Measurements from ENCODE around the gene FBXO40. TPM values are rescaled to one million over a fixed set of nuclear protein-coding genes. Genes with fewer than 3 reads are reported as not detected.

The FBXO40 gene
- total RNA-seq, 1 donor from 2014 or later, result 0.09 TPM

GRCh38 chr3:121629601-121630000 lies 36.4 kb downstream of the FBXO40 start:
- Histone ChIP-seq H3K27me3 (ENCODE audit: low read depth) (no peaks in the 10 kb centered on the region), H3K36me3 (peaks cover 25% of the 10 kb centered on the region), H3K4me3 (no peak overlapping the region), H3K27ac (no peak overlapping the region), H3K9me3 (no peaks in the 10 kb centered on the region), H3K4me1 (no peaks in the 10 kb centered on the region)
- no peak for TF ChIP-seq CTCF (IDR thresholded peaks at IDR 0.05)
- DNase-seq, result no peak
- no peak for ATAC-seq
- intact Hi-C loops (cut with DNase I), result no loop called here

DNA sequence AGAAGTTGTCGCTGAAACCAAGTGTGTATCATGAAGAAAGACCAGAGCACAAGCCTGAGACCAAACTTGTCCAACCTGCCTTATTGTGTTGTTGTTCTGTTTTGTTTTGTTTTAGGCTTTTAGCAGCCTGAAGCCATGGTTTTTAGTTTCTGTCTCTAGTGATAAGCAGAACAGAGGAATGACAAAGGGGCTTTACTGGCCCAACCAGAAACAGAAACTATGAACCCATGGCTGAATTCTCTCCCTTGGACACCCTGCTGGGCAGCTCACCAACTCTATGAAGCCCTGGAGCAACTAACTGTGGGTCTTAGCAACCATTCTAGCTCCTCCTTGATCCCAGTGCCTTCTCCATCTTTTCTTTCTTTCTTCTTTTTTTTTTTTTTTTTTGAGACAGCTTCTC lies 37.2 kb downstream of the FBXO40 start:
- intact Hi-C loops (cut with DNase I), result no loop called here
- Histone ChIP-seq H3K9me3 (no peaks in the 10 kb centered on the region), H3K4me3 (no peak overlapping the region), H3K27ac (no peak overlapping the region), H3K36me3 (peaks cover 26% of the 10 kb centered on the region), H3K27me3 (ENCODE audit: low read depth) (no peaks in the 10 kb centered on the region), H3K4me1 (no peaks in the 10 kb centered on the region)
- TF ChIP-seq CTCF (IDR thresholded peaks at IDR 0.05), result no peak
- no peak for DNase-seq
- ATAC-seq, result no peak

GRCh38 chr3:121637922-121638321 lies 44.7 kb downstream of the FBXO40 start:
- no peaks in the 10 kb centered on the region for H3K27me3 ChIP-seq (ENCODE audit: low read depth)
- DNase-seq (no peak), ATAC-seq (no peak)
- H3K4me3 ChIP-seq, result no peak overlapping the region
- H3K4me1 ChIP-seq, result no peaks in the 10 kb centered on the region
- no peak overlapping the region for H3K27ac ChIP-seq
- H3K36me3 ChIP-seq, result peaks cover 41% of the 10 kb centered on the region
- intact Hi-C loops (cut with DNase I), result no loop called here
- no peak for TF ChIP-seq CTCF (IDR thresholded peaks at IDR 0.05)
- H3K9me3 ChIP-seq, result no peaks in the 10 kb centered on the region

DNA sequence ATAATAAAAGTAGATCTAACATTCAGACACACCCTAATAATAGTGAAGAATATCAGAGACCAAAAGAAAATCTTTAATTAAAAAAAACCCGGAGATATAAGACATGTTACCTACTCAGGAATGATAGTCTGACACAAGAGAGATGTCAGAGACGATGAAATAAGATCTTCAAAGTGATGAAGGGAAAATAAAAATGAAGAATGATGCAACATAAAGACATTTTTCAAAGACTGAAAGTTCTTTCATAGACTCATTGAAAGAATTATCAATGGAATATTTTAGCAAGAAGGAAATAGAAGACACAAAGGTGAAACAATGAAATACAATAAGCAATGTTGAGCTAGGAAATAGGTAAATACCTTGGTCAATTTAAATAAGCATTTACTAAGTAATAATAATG lies 47.9 kb downstream of the FBXO40 start:
- Histone ChIP-seq H3K36me3 (peaks cover 38% of the 10 kb centered on the region), H3K27me3 (ENCODE audit: low read depth) (no peaks in the 10 kb centered on the region), H3K4me1 (no peaks in the 10 kb centered on the region), H3K9me3 (no peaks in the 10 kb centered on the region), H3K27ac (no peak overlapping the region), H3K4me3 (no peak overlapping the region)
- intact Hi-C loops (cut with DNase I), result no loop called here
- TF ChIP-seq CTCF (IDR thresholded peaks at IDR 0.05), result no peak
- ATAC-seq, result no peak
- no peak for DNase-seq

- Histone ChIP-seq H3K4me1 (no peaks in the 10 kb centered on the region), H3K9me3 (no peaks in the 10 kb centered on the region), H3K4me3 (no peak overlapping the region), H3K27ac (no peak overlapping the region), H3K36me3 (peaks cover 34% of the 10 kb centered on the region), H3K27me3 (ENCODE audit: low read depth) (no peaks in the 10 kb centered on the region)
- ATAC-seq, result no peak
- DNase-seq, result no peak
- intact Hi-C loops (cut with DNase I), result no loop called here
- TF ChIP-seq CTCF (IDR thresholded peaks at IDR 0.05), result no peak
Observed at GRCh38 chr3:121642601-121643314, 49.6 kb downstream of the FBXO40 start.
